ENCODE measurements around the gene IL1RL1.

IL1RL1 gene

DNA sequence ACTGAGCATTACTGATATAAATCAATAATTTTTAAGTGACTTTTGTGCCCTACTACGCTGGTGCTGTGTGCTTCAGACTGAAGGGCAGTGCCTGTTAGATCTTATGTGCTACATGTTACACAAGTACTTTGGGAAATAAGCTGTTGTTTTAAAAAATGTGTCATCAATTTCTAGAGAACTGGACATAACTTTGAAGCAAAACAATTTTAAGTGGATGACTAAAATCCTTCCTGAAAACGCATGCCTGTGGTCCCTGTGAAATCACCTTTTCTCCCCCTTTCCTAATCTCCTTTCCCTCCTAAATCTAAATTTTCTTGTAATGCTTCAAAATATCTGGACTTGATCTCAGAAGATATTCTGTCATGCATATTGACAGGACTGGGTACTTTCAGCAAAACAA is 7.1 kb upstream of the IL1RL1 start:
- Histone ChIP-seq H3K9me3 (ENCODE audit: insufficient read depth, low read depth, low read length) (no peaks in the 10 kb centered on the region), H3K36me3 (ENCODE audit: control insufficient read depth in 1 of 2, insufficient read depth in 2 of 2, low read length in 2 of 2) (no peaks in the 10 kb centered on the region), H3K4me2 (ENCODE audit: low read length) (no peak overlapping the region), H3K79me1 (ENCODE audit: low read length) (no peaks in the 10 kb centered on the region), H2BK120ac (ENCODE audit: insufficient read depth, low read length, poor library complexity) (no peak overlapping the region), H2AFZ (ENCODE audit: insufficient read depth, low read length, poor library complexity) (no peak overlapping the region), H4K91ac (ENCODE audit: low read depth, low read length) (no peak overlapping the region), H3K14ac (ENCODE audit: low read length) (no peak overlapping the region), H4K12ac (ENCODE audit: low read depth, low read length) (no peak overlapping the region), H3K79me2 (ENCODE audit: control insufficient read depth, insufficient read depth, low read length, poor library complexity) (peaks cover 2% of the 10 kb centered on the region), H3K23ac (ENCODE audit: low read length) (no peak overlapping the region), H3K27ac (ENCODE audit: low read depth, low read length) (no peak overlapping the region), H2BK12ac (ENCODE audit: low read length) (no peak overlapping the region), H3K18ac (ENCODE audit: low read length) (no peak overlapping the region), H3K4me1 (ENCODE audit: control insufficient read depth in 1 of 2, insufficient read depth in 2 of 2, low read length in 2 of 2) (no peaks in the 10 kb centered on the region), H3K4me3 (ENCODE audit: low read depth, low read length) (no peak overlapping the region), H2AK5ac (ENCODE audit: low read length) (no peak overlapping the region), H2BK5ac (ENCODE audit: low read depth, low read length, poor library complexity) (no peak overlapping the region), H4K8ac (ENCODE audit: low read depth, low read length) (no peak overlapping the region), H3K9ac (ENCODE audit: low read length) (no peak overlapping the region), H3K27me3 (ENCODE audit: insufficient read depth, low read length) (no peaks in the 10 kb centered on the region), H3K4ac (ENCODE audit: low read depth, low read length) (no peak overlapping the region)
- DNase-seq, result no peak
- WGBS (ENCODE audit: extremely low coverage, insufficient coverage, insufficient read length), result no CpG with 5 or more reads among the region's 2 CpGs

DNA sequence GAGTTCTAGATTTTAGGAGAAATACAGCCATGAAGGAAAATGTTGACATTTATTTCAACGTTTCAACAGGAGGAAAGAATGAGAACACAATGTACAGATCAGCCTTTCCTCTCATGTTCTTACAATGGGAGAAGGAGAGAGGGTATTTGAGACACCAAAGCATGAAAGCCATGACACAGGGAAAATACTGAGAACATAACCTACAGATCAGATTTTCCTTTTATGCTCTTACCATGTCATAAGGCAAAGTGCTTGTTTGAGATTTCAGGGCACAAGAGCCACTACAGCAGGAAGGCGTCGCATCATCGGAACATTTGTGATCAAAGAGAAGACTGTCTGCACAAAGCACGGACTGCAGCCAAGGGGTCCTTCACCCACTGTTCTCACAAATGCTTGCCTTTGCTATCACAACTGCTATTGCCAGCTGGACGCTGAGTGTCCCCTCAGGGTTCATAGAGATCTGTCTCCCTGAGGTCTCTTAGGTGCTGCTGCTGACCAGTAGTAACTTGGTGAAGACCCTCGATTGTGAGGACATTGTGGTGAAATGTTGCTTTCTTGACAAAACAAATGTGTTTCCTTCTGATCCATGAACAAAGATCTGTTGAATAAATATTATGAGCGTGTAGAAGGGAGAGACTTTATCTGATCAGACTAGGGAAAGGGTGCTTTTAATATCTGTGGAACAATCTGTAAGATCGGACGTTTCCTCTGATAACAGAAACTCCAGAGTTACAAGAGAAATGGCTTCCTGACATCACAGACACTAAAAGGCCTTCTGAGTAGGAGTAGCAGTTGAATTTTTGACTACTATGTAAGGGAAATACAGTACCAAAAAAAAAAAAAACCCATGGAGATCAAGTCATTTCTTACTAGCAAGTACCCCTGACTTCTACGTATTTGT is 6.4 kb upstream of the IL1RL1 start:
- H3K9me3 ChIP-seq (ENCODE audit: insufficient read depth, low read depth, low read length), result no peaks in the 10 kb centered on the region

DNA sequence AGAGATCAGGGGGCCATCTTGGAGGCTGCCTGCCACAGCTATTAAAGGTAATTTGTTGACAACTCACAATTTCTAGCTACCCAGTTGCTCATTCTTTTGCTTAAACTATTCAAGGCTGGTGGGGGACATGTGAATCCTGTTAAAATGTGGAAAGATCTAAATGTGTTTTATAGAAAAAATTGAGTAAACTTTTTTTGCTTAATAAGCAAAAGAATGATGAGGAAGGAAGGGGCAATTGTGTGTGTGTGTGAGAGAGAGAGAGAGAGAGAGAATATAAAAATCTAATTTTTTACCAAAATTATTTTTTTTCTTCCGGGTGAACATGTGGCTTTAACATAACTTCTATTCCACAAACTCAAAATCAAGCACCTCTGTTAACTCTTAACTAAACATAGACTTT is 5.2 kb upstream of the IL1RL1 start:
- no peaks in the 10 kb centered on the region for H3K79me1 ChIP-seq (ENCODE audit: low read length)

More for the DNA sequence above, 6.4 kb upstream of the IL1RL1 start:
- Histone ChIP-seq H3K4me2 (ENCODE audit: low read length) (no peak overlapping the region), H2AFZ (ENCODE audit: insufficient read depth, low read length, poor library complexity) (no peak overlapping the region), H3K4ac (ENCODE audit: low read depth, low read length) (no peak overlapping the region), H3K79me2 (ENCODE audit: control insufficient read depth, insufficient read depth, low read length, poor library complexity) (peaks cover 2% of the 10 kb centered on the region), H4K12ac (ENCODE audit: low read depth, low read length) (no peak overlapping the region), H3K27me3 (ENCODE audit: insufficient read depth, low read length) (no peaks in the 10 kb centered on the region), H4K91ac (ENCODE audit: low read depth, low read length) (no peak overlapping the region), H3K23ac (ENCODE audit: low read length) (no peak overlapping the region), H3K79me1 (ENCODE audit: low read length) (no peaks in the 10 kb centered on the region), H3K9ac (ENCODE audit: low read length) (no peak overlapping the region), H2BK5ac (ENCODE audit: low read depth, low read length, poor library complexity) (no peak overlapping the region), H4K8ac (ENCODE audit: low read depth, low read length) (no peak overlapping the region), H3K36me3 (ENCODE audit: control insufficient read depth in 1 of 2, insufficient read depth in 2 of 2, low read length in 2 of 2) (no peaks in the 10 kb centered on the region), H2BK12ac (ENCODE audit: low read length) (no peak overlapping the region), H3K18ac (ENCODE audit: low read length) (no peak overlapping the region), H3K14ac (ENCODE audit: low read length) (no peak overlapping the region), H3K27ac (ENCODE audit: low read depth, low read length) (no peak overlapping the region), H3K4me3 (ENCODE audit: low read depth, low read length) (no peak overlapping the region), H2AK5ac (ENCODE audit: low read length) (no peak overlapping the region), H3K4me1 (ENCODE audit: control insufficient read depth in 1 of 2, insufficient read depth in 2 of 2, low read length in 2 of 2) (no peaks in the 10 kb centered on the region), H2BK120ac (ENCODE audit: insufficient read depth, low read length, poor library complexity) (no peak overlapping the region)
- no CpG with 5 or more reads among the region's 11 CpGs for WGBS (ENCODE audit: extremely low coverage, insufficient coverage, insufficient read length)
- DNase-seq, result no peak

DNA sequence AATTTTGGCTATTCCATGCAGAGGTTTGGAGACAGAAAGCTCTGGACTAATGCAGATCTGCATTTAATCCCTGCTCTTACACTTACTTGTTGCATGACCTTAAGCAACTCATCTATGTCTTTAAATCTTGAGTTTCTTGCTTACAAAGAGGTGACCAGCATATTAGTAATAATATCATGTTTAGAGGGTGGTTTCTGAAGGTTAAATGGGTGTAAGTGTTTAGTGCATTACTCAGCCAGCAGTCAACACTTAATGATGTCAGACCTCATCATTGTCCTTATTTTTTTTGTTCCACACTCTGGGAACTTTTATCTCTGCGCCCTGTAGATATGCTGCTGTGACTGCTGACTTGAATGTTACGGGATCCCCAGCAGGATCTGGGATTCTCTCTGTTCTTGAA is 1.7 kb downstream of the IL1RL1 start:
- WGBS (ENCODE audit: extremely low coverage, insufficient coverage, insufficient read length), result no CpG with 5 or more reads among the region's 2 CpGs

More for the DNA sequence above, 5.2 kb upstream of the IL1RL1 start:
- Histone ChIP-seq H4K12ac (ENCODE audit: low read depth, low read length) (no peak overlapping the region), H3K27ac (ENCODE audit: low read depth, low read length) (no peak overlapping the region), H4K8ac (ENCODE audit: low read depth, low read length) (no peak overlapping the region), H3K9ac (ENCODE audit: low read length) (no peak overlapping the region), H3K4me2 (ENCODE audit: low read length) (no peak overlapping the region), H3K36me3 (ENCODE audit: control insufficient read depth in 1 of 2, insufficient read depth in 2 of 2, low read length in 2 of 2) (no peaks in the 10 kb centered on the region), H2BK12ac (ENCODE audit: low read length) (no peak overlapping the region), H4K91ac (ENCODE audit: low read depth, low read length) (no peak overlapping the region), H2BK120ac (ENCODE audit: insufficient read depth, low read length, poor library complexity) (no peak overlapping the region), H3K14ac (ENCODE audit: low read length) (no peak overlapping the region), H2AK5ac (ENCODE audit: low read length) (no peak overlapping the region), H3K9me3 (ENCODE audit: insufficient read depth, low read depth, low read length) (no peaks in the 10 kb centered on the region), H3K4me1 (ENCODE audit: control insufficient read depth in 1 of 2, insufficient read depth in 2 of 2, low read length in 2 of 2) (no peaks in the 10 kb centered on the region), H3K79me2 (ENCODE audit: control insufficient read depth, insufficient read depth, low read length, poor library complexity) (peaks cover 2% of the 10 kb centered on the region), H3K27me3 (ENCODE audit: insufficient read depth, low read length) (no peaks in the 10 kb centered on the region), H3K23ac (ENCODE audit: low read length) (no peak overlapping the region), H3K4ac (ENCODE audit: low read depth, low read length) (no peak overlapping the region), H3K18ac (ENCODE audit: low read length) (no peak overlapping the region), H3K4me3 (ENCODE audit: low read depth, low read length) (no peak overlapping the region), H2BK5ac (ENCODE audit: low read depth, low read length, poor library complexity) (no peak overlapping the region), H2AFZ (ENCODE audit: insufficient read depth, low read length, poor library complexity) (no peak overlapping the region)
- no CpG with 5 or more reads among the region's 1 CpG for WGBS (ENCODE audit: extremely low coverage, insufficient coverage, insufficient read length)
- DNase-seq, result no peak

More for the DNA sequence above, 1.7 kb downstream of the IL1RL1 start:
- no peak overlapping the region for H3K27ac ChIP-seq (ENCODE audit: low read depth, low read length)
- H2BK5ac ChIP-seq (ENCODE audit: low read depth, low read length, poor library complexity), result no peak overlapping the region
- no peaks in the 10 kb centered on the region for H3K79me2 ChIP-seq (ENCODE audit: control insufficient read depth, insufficient read depth, low read length, poor library complexity)
- H3K36me3 ChIP-seq (ENCODE audit: control insufficient read depth in 1 of 2, insufficient read depth in 2 of 2, low read length in 2 of 2), result no peaks in the 10 kb centered on the region
- no peak overlapping the region for H3K4me2 ChIP-seq (ENCODE audit: low read length)
- H3K4me1 ChIP-seq (ENCODE audit: control insufficient read depth in 1 of 2, insufficient read depth in 2 of 2, low read length in 2 of 2), result no peaks in the 10 kb centered on the region
- no peak overlapping the region for H3K4me3 ChIP-seq (ENCODE audit: low read depth, low read length)
- H3K23ac ChIP-seq (ENCODE audit: low read length), result no peak overlapping the region
- no peak overlapping the region for H2AFZ ChIP-seq (ENCODE audit: insufficient read depth, low read length, poor library complexity)
- no peak overlapping the region for H3K18ac ChIP-seq (ENCODE audit: low read length)
- H3K14ac ChIP-seq (ENCODE audit: low read length), result no peak overlapping the region
- H3K79me1 ChIP-seq (ENCODE audit: low read length), result no peaks in the 10 kb centered on the region
- no peak overlapping the region for H2AK5ac ChIP-seq (ENCODE audit: low read length)
- H2BK12ac ChIP-seq (ENCODE audit: low read length), result no peak overlapping the region
- peaks cover 4% of the 10 kb centered on the region for H3K9me3 ChIP-seq (ENCODE audit: insufficient read depth, low read depth, low read length)
- no peak overlapping the region for H3K4ac ChIP-seq (ENCODE audit: low read depth, low read length)
- no peaks in the 10 kb centered on the region for H3K27me3 ChIP-seq (ENCODE audit: insufficient read depth, low read length)
- no peak overlapping the region for H4K12ac ChIP-seq (ENCODE audit: low read depth, low read length)
- no peak overlapping the region for H3K9ac ChIP-seq (ENCODE audit: low read length)
- no peak overlapping the region for H4K8ac ChIP-seq (ENCODE audit: low read depth, low read length)
- no peak overlapping the region for H4K91ac ChIP-seq (ENCODE audit: low read depth, low read length)
- no peak overlapping the region for H2BK120ac ChIP-seq (ENCODE audit: insufficient read depth, low read length, poor library complexity)
- no peak for DNase-seq

Measured in trophoblast cell (in vitro differentiated cells and primary cell).